Activated CD8-positive, alpha-beta T cell treated with anti-CD3 and anti-CD28 coated beads for 36 hours (primary cell): ENCODE data around the gene TAPBPL. TPM values are rescaled to one million over a fixed set of nuclear protein-coding genes. Genes with fewer than 3 reads are reported as not detected.
A peak's percentile ranks its signal among the peaks of the same experiment; 100 is the strongest.

Source experiments
- ATAC-seq: fragments of 200-7000 bp; cut with Tn5 transposase; one replicate; pipeline ENCODE4 v1.10.0; 2021; ENCODE audit warnings: mild to moderate bottlenecking, moderate library complexity
- CTCF ChIA-PET: fragments of 350-600 bp; sonication (Branson Sonifier 250); formaldehyde crosslinking; loops from one replicate; lab custom pipeline; 2021; ENCODE audit warnings: antibody characterized with exemption; lab: Charles Lee
- POLR2A ChIA-PET: fragments of 350-600 bp; sonication (Branson Sonifier 250); formaldehyde crosslinking; loops from one replicate; lab custom pipeline; 2021; ENCODE audit warnings: antibody characterized with exemption; lab: Charles Lee
- DNase-seq: peaks from one replicate; pipeline ENCODE4 v3.0.0-alpha.2; 2020
- H3K27ac Mint-ChIP-seq: one replicate; pipeline ENCODE4 v1.8.0; 2021; ENCODE audit warnings: mild to moderate bottlenecking, mixed read lengths
- H3K27me3 Mint-ChIP-seq: one replicate; pipeline ENCODE4 v1.8.0; 2021; ENCODE audit warnings: mixed read lengths
- H3K36me3 Mint-ChIP-seq: one replicate; pipeline ENCODE4 v1.8.0; 2021; ENCODE audit warnings: low read depth, mixed read lengths
- H3K4me1 Mint-ChIP-seq: one replicate; pipeline ENCODE4 v1.8.0; 2021; ENCODE audit warnings: low read depth, mixed read lengths
- H3K4me3 Mint-ChIP-seq: one replicate; pipeline ENCODE4 v1.8.0; 2021; ENCODE audit warnings: mild to moderate bottlenecking, moderate library complexity, mixed read lengths
- H3K9me3 Mint-ChIP-seq: one replicate; pipeline ENCODE4 v1.8.0; 2021; ENCODE audit warnings: mixed read lengths
- CTCF ChIP-seq: fragments of 200-600 bp; IDR thresholded peaks from one replicate; pipeline ENCODE4 v1.8.0; 2022; ENCODE audit warnings: antibody characterized with exemption, mild to moderate bottlenecking
- intact Hi-C: fragments of 100-400 bp; cut with micrococcal nuclease; formaldehyde crosslinking; loops from one replicate; pipeline ENCODE4 v1.10.0; 2022
- total RNA-seq, 2 experiments: library from RNA; stranded (reverse); gene quantifications; one replicate each; pipeline ENCODE4 v1.2.3, GENCODE V29; 2021

Gene TAPBPL
- total RNA-seq, 2 experiments from 2014 or later, result 23.3 to 28.0 TPM

GRCh38 chr12:6461401-6462233 is 9.8 kb downstream of the TAPBPL start:
- H3K4me1 Mint-ChIP-seq, result peaks cover 83% of the 10 kb centered on the region
- TF ChIP-seq CTCF, result no peak
- H3K27ac Mint-ChIP-seq, result peak overlapping the region; percentile 97
- H3K9me3 Mint-ChIP-seq, result no peaks in the 10 kb centered on the region
- intact Hi-C loops, result loop anchor here (2.0 to 10.0 kb wide), 2 partner anchors 35 to 127 kb away; no protein-coding TSS in a partner anchor
- ATAC-seq (peak; percentile 81), DNase-seq (peak; percentile 96)
- H3K36me3 Mint-ChIP-seq, result peaks cover 94% of the 10 kb centered on the region
- no peaks in the 10 kb centered on the region for H3K27me3 Mint-ChIP-seq
- CTCF ChIA-PET, result interaction anchor here (1.0 to 7.5 kb wide), 14 partner anchors 9 to 135 kb away, joined by 3 to 101 read pairs (median 4); partner anchors contain the start of genes CD27, TAPBPL and VAMP1
- POLR2A ChIA-PET, result interaction anchor here (0.9 to 14.3 kb wide), 16 partner anchors 8 to 143 kb away, joined by 3 to 267 read pairs (median 10); partner anchors contain the start of genes CD27, GAPDH, MRPL51 and TAPBPL
- peak overlapping the region; percentile 76 for H3K4me3 Mint-ChIP-seq

- TF ChIP-seq CTCF, result no peak
- no peaks in the 10 kb centered on the region for H3K27me3 Mint-ChIP-seq
- peak overlapping the region; percentile 76 for H3K4me3 Mint-ChIP-seq
- intact Hi-C loops, result loop anchor here (2.0 to 10.0 kb wide), 2 partner anchors 36 to 128 kb away; no protein-coding TSS in a partner anchor
- CTCF ChIA-PET, result interaction anchor here (1.0 to 7.5 kb wide), 13 partner anchors 8 to 136 kb away, joined by 3 to 101 read pairs (median 5); partner anchors contain the start of genes TAPBPL and VAMP1
- peaks cover 84% of the 10 kb centered on the region for H3K4me1 Mint-ChIP-seq
- peak overlapping the region; percentile 97 for H3K27ac Mint-ChIP-seq
- DNase-seq (peak; percentile 67), ATAC-seq (peak; percentile 28)
- peaks cover 95% of the 10 kb centered on the region for H3K36me3 Mint-ChIP-seq
- H3K9me3 Mint-ChIP-seq, result no peaks in the 10 kb centered on the region
- POLR2A ChIA-PET, result interaction anchor here (0.9 to 14.3 kb wide), 14 partner anchors 7 to 126 kb away, joined by 3 to 267 read pairs (median 12); partner anchors contain the start of genes CD27, GAPDH, MRPL51 and TAPBPL
Observed at GRCh38 chr12:6462234-6462995, 10.6 kb downstream of the TAPBPL start.

GRCh38 chr12:6463216-6463615 is 11.4 kb downstream of the TAPBPL start:
- CTCF ChIA-PET, result interaction anchor here (0.9 to 7.5 kb wide), 8 partner anchors 11 to 140 kb away, joined by 3 to 101 read pairs (median 6); partner anchors contain the start of gene TAPBPL
- peak; percentile 14 for ATAC-seq

GRCh38 chr12:6463858-6464257 is 12.0 kb downstream of the TAPBPL start:
- ChIA-PET POLR2A (interaction anchor here (0.6 to 14.3 kb wide), 10 partner anchors 9 to 97 kb away, joined by 3 to 267 read pairs (median 4); partner anchors contain the start of genes CD27, GAPDH and TAPBPL), CTCF (interaction anchor here (0.9 to 7.5 kb wide), 8 partner anchors 12 to 141 kb away, joined by 3 to 101 read pairs (median 6); partner anchors contain the start of gene TAPBPL)
- H3K36me3 Mint-ChIP-seq, result peaks cover 96% of the 10 kb centered on the region
- H3K4me1 Mint-ChIP-seq, result peaks cover 88% of the 10 kb centered on the region
- intact Hi-C loops, result loop anchor here (2.0 to 10.0 kb wide), 2 partner anchors 37 to 129 kb away; no protein-coding TSS in a partner anchor
- peak overlapping the region; percentile 97 for H3K27ac Mint-ChIP-seq
- peak overlapping the region; percentile 76 for H3K4me3 Mint-ChIP-seq
- no peak for ATAC-seq
- H3K27me3 Mint-ChIP-seq, result no peaks in the 10 kb centered on the region
- TF ChIP-seq CTCF, result no peak
- H3K9me3 Mint-ChIP-seq, result no peaks in the 10 kb centered on the region
- DNase-seq, result no peak

More at GRCh38 chr12:6463216-6463615, 11.4 kb downstream of the TAPBPL start:
- peak; percentile 57 for DNase-seq
- peaks cover 96% of the 10 kb centered on the region for H3K36me3 Mint-ChIP-seq
- no peaks in the 10 kb centered on the region for H3K27me3 Mint-ChIP-seq
- peak overlapping the region; percentile 97 for H3K27ac Mint-ChIP-seq
- H3K4me3 Mint-ChIP-seq, result peak overlapping the region; percentile 76
- peaks cover 89% of the 10 kb centered on the region for H3K4me1 Mint-ChIP-seq
- POLR2A ChIA-PET, result interaction anchor here (0.6 to 14.3 kb wide), 12 partner anchors 8 to 127 kb away, joined by 3 to 267 read pairs (median 4); partner anchors contain the start of genes CD27, GAPDH and TAPBPL
- no peaks in the 10 kb centered on the region for H3K9me3 Mint-ChIP-seq
- no peak for TF ChIP-seq CTCF
- intact Hi-C loops, result loop anchor here (2.0 to 10.0 kb wide), 2 partner anchors 36 to 128 kb away; no protein-coding TSS in a partner anchor
